ENCODE data around the gene SETD9.

The SETD9 gene

GRCh38 chr5:56917534-56917933, 8.1 kb downstream of the SETD9 start:
- no peak overlapping the region for H3K9ac ChIP-seq
- no peaks in the 10 kb centered on the region for H3K27me3 ChIP-seq (ENCODE audit: insufficient read depth, low read depth)
- no peaks in the 10 kb centered on the region for H4K20me1 ChIP-seq (ENCODE audit: insufficient read depth)
- no peak overlapping the region for H3K27ac ChIP-seq
- no peak overlapping the region for H2AFZ ChIP-seq (ENCODE audit: low read depth)
- no peak for TF ChIP-seq CTCF (conservative IDR thresholded peaks at IDR 0.05; ENCODE audit: low read depth, low read length)
- H3K79me2 ChIP-seq (ENCODE audit: insufficient read depth, low read depth), result no peaks in the 10 kb centered on the region
- H3K4me3 ChIP-seq (IDR thresholded peaks at IDR 0.05; ENCODE audit: insufficient read depth, low read depth, low read length), result no peak overlapping the region
- H3K36me3 ChIP-seq (ENCODE audit: insufficient read depth), result no peaks in the 10 kb centered on the region
- peaks cover 7% of the 10 kb centered on the region for H3K4me1 ChIP-seq (ENCODE audit: low read depth, poor library complexity, severe bottlenecking)
- H3K4me2 ChIP-seq, result no peak overlapping the region

GRCh38 chr5:56918054-56918453, 8.7 kb downstream of the SETD9 start:
- no peak overlapping the region for H3K9ac ChIP-seq
- no peak overlapping the region for H3K4me2 ChIP-seq
- no peaks in the 10 kb centered on the region for H3K79me2 ChIP-seq (ENCODE audit: insufficient read depth, low read depth)
- H3K36me3 ChIP-seq (ENCODE audit: insufficient read depth), result no peaks in the 10 kb centered on the region
- H3K4me1 ChIP-seq (ENCODE audit: low read depth, poor library complexity, severe bottlenecking), result peaks cover 7% of the 10 kb centered on the region
- no peak overlapping the region for H3K27ac ChIP-seq
- no peaks in the 10 kb centered on the region for H4K20me1 ChIP-seq (ENCODE audit: insufficient read depth)
- no peak for TF ChIP-seq CTCF (conservative IDR thresholded peaks at IDR 0.05; ENCODE audit: low read depth, low read length)
- no peak overlapping the region for H2AFZ ChIP-seq (ENCODE audit: low read depth)
- no peak overlapping the region for H3K4me3 ChIP-seq (IDR thresholded peaks at IDR 0.05; ENCODE audit: insufficient read depth, low read depth, low read length)
- no peaks in the 10 kb centered on the region for H3K27me3 ChIP-seq (ENCODE audit: insufficient read depth, low read depth)

GRCh38 chr5:56919942-56920662, 10.7 kb downstream of the SETD9 start:
- Histone ChIP-seq H3K79me2 (ENCODE audit: insufficient read depth, low read depth) (no peaks in the 10 kb centered on the region), H3K27ac (no peak overlapping the region), H3K9ac (no peak overlapping the region), H3K27me3 (ENCODE audit: insufficient read depth, low read depth) (no peaks in the 10 kb centered on the region), H4K20me1 (ENCODE audit: insufficient read depth) (no peaks in the 10 kb centered on the region), H3K4me1 (ENCODE audit: low read depth, poor library complexity, severe bottlenecking) (peaks cover 7% of the 10 kb centered on the region), H3K4me2 (no peak overlapping the region), H2AFZ (ENCODE audit: low read depth) (no peak overlapping the region), H3K36me3 (ENCODE audit: insufficient read depth) (no peaks in the 10 kb centered on the region; the same call in 1 of the 2 replicates), H3K4me3 (IDR thresholded peaks at IDR 0.05; ENCODE audit: insufficient read depth, low read depth, low read length) (no peak overlapping the region)
- no peak for TF ChIP-seq CTCF (conservative IDR thresholded peaks at IDR 0.05; ENCODE audit: low read depth, low read length)

GRCh38 chr5:56922922-56923321, 13.5 kb downstream of the SETD9 start:
- Histone ChIP-seq H2AFZ (ENCODE audit: low read depth) (no peak overlapping the region), H3K4me3 (IDR thresholded peaks at IDR 0.05; ENCODE audit: insufficient read depth, low read depth, low read length) (no peak overlapping the region), H3K36me3 (ENCODE audit: insufficient read depth) (no peaks in the 10 kb centered on the region; the same call in 1 of the 2 replicates), H3K27ac (no peak overlapping the region), H4K20me1 (ENCODE audit: insufficient read depth) (no peaks in the 10 kb centered on the region), H3K27me3 (ENCODE audit: insufficient read depth, low read depth) (no peaks in the 10 kb centered on the region), H3K4me2 (no peak overlapping the region), H3K4me1 (ENCODE audit: low read depth, poor library complexity, severe bottlenecking) (peaks cover 7% of the 10 kb centered on the region), H3K9ac (no peak overlapping the region), H3K79me2 (ENCODE audit: insufficient read depth, low read depth) (no peaks in the 10 kb centered on the region)
- no peak for TF ChIP-seq CTCF (conservative IDR thresholded peaks at IDR 0.05; ENCODE audit: low read depth, low read length)
